T-helper 1 cell treated with Interleukin-12 subunit alpha and Interleukin-12 subunit beta and Interleukin-4 antibody, amounts not matched to agents 30 ng/mL and 1 ng/mL, for 36 hours (primary cell): ENCODE results near the gene ANKHD1. TPM values are rescaled to one million over a fixed set of nuclear protein-coding genes. Genes with fewer than 3 reads are reported as not detected.

Source experiments
- intact Hi-C: fragments of 100-400 bp; cut with micrococcal nuclease; formaldehyde crosslinking; loops from one replicate; pipeline ENCODE4 v1.15.1; 2024
- total RNA-seq: library from RNA; stranded (reverse); gene quantifications from 2 replicates; pipeline ENCODE4 v1.2.3, GENCODE V29; 2022

The ANKHD1 gene
- total RNA-seq, 1 donor from 2014 or later, result 165 TPM

DNA sequence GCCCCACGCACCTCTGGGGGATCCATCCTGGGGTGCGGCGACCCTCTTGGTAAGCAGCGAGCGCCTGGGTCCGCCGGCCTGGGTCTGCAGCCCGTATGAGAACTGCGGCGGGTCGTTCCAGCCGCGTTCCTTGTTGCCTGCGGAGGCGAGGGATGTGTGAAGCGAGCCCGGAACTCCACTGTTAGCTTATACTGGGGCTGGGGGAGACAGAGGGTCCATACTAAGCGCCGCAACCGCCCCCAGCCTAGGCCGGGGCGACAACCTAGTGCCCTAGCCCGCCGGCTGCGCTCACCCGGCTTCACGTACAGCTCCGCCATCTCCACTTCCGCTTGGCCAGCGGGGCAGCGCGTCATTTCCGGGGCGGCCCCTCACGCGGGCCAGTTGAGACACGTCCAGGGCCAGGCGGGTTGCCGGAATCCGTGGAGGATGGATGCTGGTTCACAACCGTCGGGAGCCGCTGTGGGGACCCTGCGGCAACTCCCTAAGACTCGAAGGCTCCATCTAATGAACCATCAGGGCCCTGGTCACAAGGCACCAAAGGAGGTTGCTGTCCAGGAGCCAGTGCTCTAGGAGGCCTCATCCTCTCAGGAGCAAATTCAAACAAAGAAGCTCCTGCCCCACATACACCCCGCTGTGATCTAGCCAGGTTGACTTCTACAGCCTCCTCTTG, 155.6 kb downstream of the ANKHD1 start, which contains the start of gene SRA1:
Gene SRA1 (minus strand): TSS at position 338 of the 670 bp plus-strand sequence. CDS start 21 bp downstream, at position 317.
- intact Hi-C loops, result loop anchor here (1.0 to 10.0 kb wide), 8 partner anchors 10 to 1262 kb away; partner anchors contain the start of genes ANKHD1, CYSTM1, EIF4EBP3 and IK

GRCh38 chr5:140557965-140558364, 156.3 kb downstream of the ANKHD1 start:
- intact Hi-C loops, result loop anchor here (1.0 to 10.0 kb wide), 8 partner anchors 11 to 1263 kb away; partner anchors contain the start of genes ANKHD1, CYSTM1, EIF4EBP3 and IK

DNA sequence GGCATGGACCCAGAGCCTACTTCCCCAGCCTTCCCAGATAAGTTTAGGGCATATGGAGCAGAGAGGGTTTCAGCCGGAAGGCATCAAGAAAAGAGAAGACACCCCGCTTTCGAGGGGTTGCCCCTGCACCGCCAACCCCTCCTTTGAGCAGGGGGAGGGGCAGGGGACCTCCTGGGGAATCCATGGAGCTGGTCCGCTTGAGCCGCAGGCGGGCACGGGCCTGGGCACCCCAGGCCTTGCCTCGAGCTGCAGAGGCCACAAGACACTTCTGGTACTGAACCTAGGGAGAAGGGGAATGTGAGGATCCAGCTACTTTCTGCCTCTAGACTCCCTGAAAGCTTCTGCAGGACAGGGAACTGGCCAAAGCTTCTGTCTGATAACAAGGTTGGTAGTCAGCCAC, 156.9 kb downstream of the ANKHD1 start:
- intact Hi-C loops, result loop anchor here (10.0 kb wide), 1 partner anchor 1264 kb away; the partner anchor contains the start of gene MATR3

DNA sequence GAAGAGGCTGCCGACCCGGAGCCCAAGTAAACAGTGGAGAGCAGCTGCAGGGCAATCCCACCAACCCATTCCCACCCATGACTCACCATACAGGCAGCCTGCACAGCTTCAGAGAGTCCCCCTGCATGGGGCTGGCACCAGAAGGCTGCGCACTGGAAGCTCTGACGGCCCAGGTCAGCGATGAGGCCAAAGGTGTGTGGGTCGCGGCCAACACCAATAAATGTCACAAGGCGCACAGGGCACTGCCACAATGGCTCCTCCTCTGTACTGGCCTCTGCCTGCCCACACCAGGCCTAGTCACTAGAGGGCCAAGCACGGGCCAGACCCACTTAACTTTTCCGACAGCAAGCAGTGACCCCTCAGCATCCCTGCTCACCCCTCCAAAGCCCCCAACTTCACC, 158.6 kb downstream of the ANKHD1 start:
- intact Hi-C loops, result loop anchor here (5.0 to 10.0 kb wide), 4 partner anchors 765 to 1218 kb away; partner anchors contain the start of genes HDAC3, PAIP2, RELL2 and TAF7

GRCh38 chr5:140561753-140562523, 160.3 kb downstream of the ANKHD1 start:
- intact Hi-C loops, result loop anchor here (5.0 to 10.0 kb wide), 4 partner anchors 763 to 1220 kb away; partner anchors contain the start of genes HDAC3, PAIP2, RELL2 and TAF7

DNA sequence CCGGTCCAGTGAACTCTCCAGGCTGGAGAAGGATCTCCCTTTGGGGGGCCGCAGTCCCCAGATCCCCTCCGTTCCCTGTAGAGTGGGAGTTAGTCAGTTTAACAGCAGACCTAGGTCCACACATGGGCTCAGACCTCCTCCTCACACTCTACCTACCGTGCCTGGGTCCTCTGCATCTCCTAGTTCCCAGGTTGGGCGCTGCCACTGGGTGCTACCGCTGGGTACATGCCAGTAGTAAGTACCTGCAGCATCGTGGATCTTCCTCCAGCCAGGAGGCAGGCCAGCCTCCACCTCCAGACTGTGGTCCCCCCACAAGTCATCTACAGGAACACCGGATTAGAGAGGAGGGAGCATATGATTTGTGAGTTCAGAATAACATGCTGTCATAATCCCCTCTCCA, 162.0 kb downstream of the ANKHD1 start:
- intact Hi-C loops, result loop anchor here (5.0 to 10.0 kb wide), 4 partner anchors 761 to 1221 kb away; partner anchors contain the start of genes HDAC3, PAIP2, RELL2 and TAF7

DNA sequence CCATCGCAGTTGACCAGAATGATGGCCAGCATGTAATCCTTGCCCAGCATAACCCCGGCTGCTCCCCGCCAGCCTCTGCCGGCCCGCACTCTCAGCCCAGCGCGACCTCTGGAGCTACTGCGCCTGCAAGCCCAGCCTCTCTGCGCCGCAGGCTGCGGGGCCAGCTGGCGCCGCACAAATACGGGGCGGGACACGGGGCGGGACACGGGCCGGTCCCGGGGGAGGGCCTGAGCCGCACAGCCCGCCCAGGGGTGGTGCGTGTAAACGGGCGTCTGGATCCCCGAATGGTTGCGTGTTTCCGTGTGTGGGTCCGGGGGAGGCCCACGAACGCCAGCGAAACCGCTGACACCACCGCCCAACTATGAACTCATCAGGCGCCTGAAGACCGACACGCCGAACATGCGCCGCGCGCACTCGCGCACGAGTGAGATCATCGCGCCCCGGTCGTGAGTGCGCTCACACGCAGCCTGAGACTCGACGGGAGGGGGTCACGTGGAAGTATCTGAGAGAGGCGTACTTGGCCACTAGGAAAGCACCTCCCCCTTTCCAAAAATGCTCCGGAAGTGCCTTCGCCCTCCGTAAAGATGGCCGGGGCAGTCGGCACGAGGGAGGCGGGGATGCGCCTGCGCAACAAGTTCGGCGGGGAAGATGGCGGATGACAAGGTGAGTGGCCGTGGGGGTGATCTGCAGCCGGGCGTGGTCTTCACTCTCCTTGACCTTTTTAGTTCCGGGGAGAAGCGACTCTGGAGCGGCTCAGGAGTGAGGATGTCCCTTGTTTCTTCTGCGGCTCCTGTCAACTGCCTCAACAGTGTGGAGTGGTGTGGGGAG, 162.8 kb downstream of the ANKHD1 start, which contains the start of the genes APBB3 and SLC35A4:
Gene APBB3 (minus strand): TSS at position 403 of the 828 bp plus-strand sequence. CDS start 353 bp downstream, at position 50.
Gene SLC35A4 (plus strand): TSS at position 633 of the 828 bp plus-strand sequence. CDS start 2,342 bp downstream, outside the sequence.
- intact Hi-C loops, result loop anchor here (1.0 to 10.0 kb wide), 20 partner anchors 8 to 1222 kb away; partner anchors contain the start of genes ANKHD1, CYSTM1, DNAJC18 and EIF4EBP3

- intact Hi-C loops, result loop anchor here (10.0 kb wide), 2 partner anchors 760 to 1070 kb away; partner anchors contain the start of genes HDAC3, RELL2 and TAF7
These were observed 163.6 kb downstream of the ANKHD1 start for GRCh38 chr5:140565024-140565779.

DNA sequence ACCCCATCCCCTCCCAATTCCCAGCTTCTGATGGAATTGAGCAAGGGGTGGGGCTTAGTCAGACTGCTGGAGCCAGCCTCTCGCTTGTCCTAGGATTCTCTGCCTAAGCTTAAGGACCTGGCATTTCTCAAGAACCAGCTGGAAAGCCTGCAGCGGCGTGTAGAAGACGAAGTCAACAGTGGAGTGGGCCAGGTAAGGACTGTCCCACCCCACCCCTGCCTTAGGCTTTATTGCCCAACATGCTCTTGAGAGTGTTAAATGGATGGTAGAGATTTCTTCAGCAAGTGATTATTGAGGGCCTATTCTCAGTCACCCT, 164.1 kb downstream of the ANKHD1 start:
- intact Hi-C loops, result loop anchor here (10.0 kb wide), 2 partner anchors 759 to 1069 kb away; partner anchors contain the start of genes HDAC3, RELL2 and TAF7

DNA sequence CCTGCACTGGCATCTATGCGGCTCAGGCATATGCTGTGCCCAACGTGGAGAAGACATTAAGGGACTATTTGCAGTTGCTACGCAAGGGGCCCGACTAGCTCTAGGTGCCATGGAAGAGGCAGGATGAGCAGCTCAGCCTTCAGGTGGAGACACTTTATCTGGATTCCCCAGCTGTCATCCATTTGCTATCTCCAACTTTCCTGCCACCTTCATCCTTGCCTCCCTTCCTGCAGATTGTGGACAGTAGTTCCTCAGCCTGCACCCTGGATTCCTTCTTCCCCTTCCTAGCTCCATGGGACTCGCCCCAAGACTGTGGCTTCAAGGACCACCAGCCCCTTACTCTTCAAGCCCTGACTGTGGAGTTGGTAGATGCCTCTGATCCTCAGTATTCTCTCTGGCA, 165.0 kb downstream of the ANKHD1 start:
- intact Hi-C loops, result loop anchor here (10.0 kb wide), 2 partner anchors 758 to 1068 kb away; partner anchors contain the start of genes HDAC3, RELL2 and TAF7

- intact Hi-C loops, result loop anchor here (10.0 kb wide), 2 partner anchors 758 to 1068 kb away; partner anchors contain the start of genes HDAC3, RELL2 and TAF7
These were observed 165.6 kb downstream of the ANKHD1 start for GRCh38 chr5:140567136-140567818.

- intact Hi-C loops, result loop anchor here (10.0 kb wide), 2 partner anchors 757 to 1067 kb away; partner anchors contain the start of genes HDAC3, RELL2 and TAF7
These were observed 166.2 kb downstream of the ANKHD1 start for GRCh38 chr5:140567871-140568270.

- intact Hi-C loops, result loop anchor here (1.0 to 10.0 kb wide), 6 partner anchors 21 to 1066 kb away; partner anchors contain the start of genes ANKHD1, EIF4EBP3, HDAC3 and RELL2
These were observed 166.9 kb downstream of the ANKHD1 start for GRCh38 chr5:140568443-140569063.

- intact Hi-C loops, result loop anchor here (1.0 to 10.0 kb wide), 6 partner anchors 22 to 1066 kb away; partner anchors contain the start of genes ANKHD1, EIF4EBP3, HDAC3 and RELL2
These were observed 167.6 kb downstream of the ANKHD1 start for GRCh38 chr5:140569197-140569596.

- intact Hi-C loops, result no loop called here
These were observed 168.4 kb downstream of the ANKHD1 start for GRCh38 chr5:140570058-140570457.

GRCh38 chr5:140570488-140570887, 168.9 kb downstream of the ANKHD1 start:
- intact Hi-C loops, result no loop called here

GRCh38 chr5:140571105-140571504, 169.5 kb downstream of the ANKHD1 start:
- intact Hi-C loops, result no loop called here

DNA sequence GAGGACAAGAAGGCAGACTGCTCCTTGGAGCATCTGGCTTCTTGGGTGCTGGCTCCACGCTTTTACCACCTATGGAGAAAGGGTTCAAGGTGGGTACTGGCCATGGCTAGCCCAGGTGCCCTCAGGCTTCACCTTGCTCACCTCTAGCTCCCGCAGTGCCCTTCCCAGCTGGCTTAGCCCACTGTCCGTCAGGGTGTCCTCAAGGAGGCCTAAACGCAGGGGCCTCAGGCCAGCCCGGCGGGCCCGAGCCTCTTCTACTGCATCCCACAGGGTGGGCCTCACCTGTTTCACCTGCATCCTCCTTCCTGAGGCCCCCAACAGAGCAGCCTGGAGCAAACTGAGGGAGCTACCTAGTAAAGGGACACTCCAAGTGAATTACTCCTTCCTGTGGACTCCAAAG, 172.1 kb downstream of the ANKHD1 start:
- intact Hi-C loops, result no loop called here
